Endothelial cell of umbilical vein (primary cell): ENCODE measurements around the gene CILP2. TPM values are rescaled to one million over a fixed set of nuclear protein-coding genes. Genes with fewer than 3 reads are reported as not detected.

ENCODE experiments used
- BruUV-seq: library from RNA; stranded (reverse); fragments of 400-500 nt; replicated peaks from 2 replicates; lab custom pipeline; 2021; lab: Mats Ljungman, UMichigan
- CTCF ChIA-PET: fragments of 300-600, 350-600 bp; sonication (Branson Sonifier 250); formaldehyde crosslinking; loops from one replicate; lab custom pipeline; 2021; ENCODE audit warnings: antibody characterized with exemption, inconsistent platforms; lab: Charles Lee
- POLR2A ChIA-PET: fragments of 300-600, 350-600 bp; sonication (Branson Sonifier 250); formaldehyde crosslinking; loops from one replicate; lab custom pipeline; 2021; ENCODE audit warnings: antibody characterized with exemption, inconsistent platforms; lab: Charles Lee
- DNase-seq: peaks from one replicate; pipeline ENCODE4 v3.0.0-alpha.2; 2011; ENCODE audit warnings: low read depth, low spot score
- FAIRE-seq: peaks from 2 replicates; lab custom pipeline; 2011; peaks lifted over from hg19 to GRCh38; lab: Jason Lieb, UNC
- H2AFZ ChIP-seq: 2 replicates; pipeline ENCODE4 v1.6.0; 2012; ENCODE audit warnings: low read depth, low read length, control low read depth, inconsistent platforms
- H3K27ac ChIP-seq: 2 replicates; pipeline ENCODE4 v1.5.1; 2011; ENCODE audit warnings: low read depth, mild to moderate bottlenecking, control low read depth, low read length, moderate library complexity; ENCODE audit not compliant: insufficient read depth
- H3K27me3 ChIP-seq, 2 experiments: 2 replicates each; pipeline versions ENCODE4 v1.6.0 to v1.6.1; 2011; ENCODE audit warnings: low read length in 2 of 2, mixed read lengths in 1 of 2; ENCODE audit not compliant: control insufficient read depth in 2 of 2, insufficient read depth in 2 of 2
- H3K36me3 ChIP-seq, 2 experiments: 2 replicates in 1 of 2; 3 replicates in 1 of 2; pipeline ENCODE4 v1.5.1; 2011; ENCODE audit warnings: low read length in 2 of 2, mild to moderate bottlenecking in 1 of 2, moderate library complexity in 1 of 2; ENCODE audit not compliant: control insufficient read depth in 2 of 2, insufficient read depth in 2 of 2; ENCODE audit errors: extremely low read depth in 1 of 2
- H3K4me1 ChIP-seq: 3 replicates; pipeline ENCODE4 v1.5.1; 2011; ENCODE audit warnings: mild to moderate bottlenecking, low read length; ENCODE audit not compliant: control insufficient read depth, insufficient read depth; ENCODE audit errors: extremely low read depth
- H3K4me2 ChIP-seq: 2 replicates; pipeline ENCODE4 v1.6.1; 2011; ENCODE audit warnings: low read length, control low read depth, mixed read lengths; ENCODE audit not compliant: insufficient read depth
- H3K4me3 ChIP-seq, 3 experiments: fragments of 200-600 bp in 1 of 3; sonication (generic), shearing (Covaris generic) in 1 of 3; replicated peaks in 1 of 3; 2 replicates each; pipeline ENCODE4 v1.5.1; 2011 to 2016; ENCODE audit warnings: control low read depth in 3 of 3, low read length in 3 of 3, mild to moderate bottlenecking in 2 of 3, inconsistent platforms in 1 of 3, low read depth in 1 of 3, moderate library complexity in 1 of 3; ENCODE audit not compliant: insufficient read depth in 1 of 3
- H3K79me2 ChIP-seq: 2 replicates; pipeline ENCODE4 v1.6.0; 2012; ENCODE audit warnings: low read length, inconsistent platforms; ENCODE audit not compliant: control insufficient read depth, insufficient read depth
- H3K9ac ChIP-seq: replicated peaks from 2 replicates; pipeline ENCODE3; 2011; ENCODE audit warnings: low read length, control low read depth; ENCODE audit not compliant: insufficient read depth; ENCODE audit errors: extremely low read depth
- H3K9me1 ChIP-seq: replicated peaks from 3 replicates; pipeline ENCODE4 v1.6.0; 2011; ENCODE audit warnings: mild to moderate bottlenecking, low read length; ENCODE audit not compliant: control insufficient read depth, insufficient read depth; ENCODE audit errors: extremely low read depth
- H3K9me3 ChIP-seq: replicated peaks from 2 replicates; pipeline ENCODE4 v1.5.1; 2012; ENCODE audit warnings: low read length, inconsistent platforms; ENCODE audit not compliant: control insufficient read depth, insufficient read depth
- H4K20me1 ChIP-seq: replicated peaks from 2 replicates; pipeline ENCODE3; 2011; ENCODE audit warnings: mild to moderate bottlenecking, low read length; ENCODE audit not compliant: control insufficient read depth, insufficient read depth; ENCODE audit errors: extremely low read depth
- EZH2 ChIP-seq: IDR thresholded peaks from 2 replicates; pipeline ENCODE4 v1.6.1; 2012; ENCODE audit warnings: borderline replicate concordance, low read depth, mild to moderate bottlenecking, moderate library complexity, low read length, inconsistent platforms; ENCODE audit not compliant: severe bottlenecking
- FOS ChIP-seq: IDR thresholded peaks from 2 replicates; pipeline ENCODE4 v1.6.1; 2011; ENCODE audit warnings: mild to moderate bottlenecking, low read length, moderate library complexity, borderline replicate concordance; ENCODE audit not compliant: insufficient read depth
- GATA2 ChIP-seq: IDR thresholded peaks from 2 replicates; pipeline ENCODE4 v1.7.0; 2011; ENCODE audit warnings: low read depth, mild to moderate bottlenecking, moderate library complexity, mixed read lengths, low read length; ENCODE audit not compliant: insufficient read length, insufficient read depth
- JUN ChIP-seq: IDR thresholded peaks from 2 replicates; pipeline ENCODE4 v1.6.1; 2011; ENCODE audit warnings: borderline replicate concordance, low read depth; ENCODE audit not compliant: insufficient read length, insufficient read depth
- MAX ChIP-seq: IDR thresholded peaks from 2 replicates; pipeline ENCODE4 v1.6.1; 2011; ENCODE audit not compliant: insufficient read depth, insufficient read length
- MYC ChIP-seq: IDR thresholded peaks from one replicate; pipeline ENCODE4 v1.6.1; 2011; ENCODE audit warnings: mild to moderate bottlenecking, low read depth, low read length
- POLR2A ChIP-seq: IDR thresholded peaks from 2 replicates; pipeline ENCODE4 v1.6.1; 2012; ENCODE audit warnings: low read depth, mild to moderate bottlenecking, control low read depth, low read length
- POLR2AphosphoS5 ChIP-seq: IDR thresholded peaks from 2 replicates; pipeline ENCODE4 v1.6.1; 2012; ENCODE audit warnings: low read depth, mild to moderate bottlenecking, control low read depth, low read length, moderate library complexity; ENCODE audit not compliant: insufficient read depth
- dilution Hi-C: fragments of 300-500 bp; cut with MboI; formaldehyde crosslinking; loops from one replicate; pipeline ENCODE4 v1.15.0; 2019; ENCODE audit warnings: low sequenced_read_pairs; ENCODE audit not compliant: extremely low pct_ligation_motif_present
- intact Hi-C: fragments of 100-400 bp; cut with micrococcal nuclease; formaldehyde crosslinking; loops from one replicate; pipeline ENCODE4 v1.10.0; 2022
- polyA plus RNA-seq, 4 experiments: library from polyadenylated mRNA; depleted of rRNA in 3 of 4; stranded (reverse) in 3 of 4; unstranded in 1 of 4; fragments of >200 nt; gene quantifications; 2 replicates each; pipeline versions ENCODE4 v1.2.1 to v1.2.3, GENCODE V29; 2011 to 2012; ENCODE audit warnings: missing spikeins in 1 of 4
- total RNA-seq: library from RNA; stranded (reverse); gene quantifications from 2 replicates; pipeline ENCODE4 v1.2.3, GENCODE V29; 2021
- TF ChIP-seq, protein P1 (sequence below), 2 donors: IDR thresholded peaks; 1 replicate in 1 of 2; 2 replicates in 1 of 2; pipeline ENCODE4 v1.5.1; 2011; ENCODE audit warnings: low read length in 2 of 2, mild to moderate bottlenecking in 2 of 2, moderate library complexity in 2 of 2, control low read depth in 1 of 2, inconsistent platforms in 1 of 2, low read depth in 1 of 2; ENCODE audit not compliant: insufficient read depth in 1 of 2; ENCODE audit errors: extremely low read depth in 1 of 2

Gene CILP2
- total and polyA plus RNA-seq, 2 donors (not counting 3 experiments of a cell fraction or from before 2014, with no cell fraction given) = 0.01 TPM; not detected in 1

DNA sequence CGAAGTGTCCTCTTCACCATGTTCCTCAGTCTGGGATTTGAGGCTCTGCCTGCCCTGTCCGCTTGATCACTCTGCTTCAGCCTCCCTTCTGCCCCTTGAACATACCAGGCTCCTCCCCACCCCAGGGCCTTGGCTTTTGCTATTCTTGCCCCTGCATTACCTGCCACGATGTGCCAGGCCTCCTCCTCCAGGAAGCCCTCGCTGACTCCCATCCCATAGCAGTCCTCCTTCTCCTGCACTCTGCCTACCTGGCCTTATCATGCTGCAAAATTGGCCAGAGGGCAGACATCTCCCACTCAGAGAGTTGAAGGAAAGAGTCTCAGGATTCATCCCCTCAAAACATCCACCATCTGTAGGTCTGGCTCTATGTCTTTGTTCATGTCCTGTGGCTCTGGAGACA lies 7.2 kb upstream of the CILP2 start:
- Histone ChIP-seq H3K9me1 (no peaks in the 10 kb centered on the region), H3K27ac (no peak overlapping the region), H3K9ac (no peak overlapping the region), H3K9me3 (no peaks in the 10 kb centered on the region), H3K36me3 (no peaks in the 10 kb centered on the region), H3K4me2 (no peak overlapping the region), H3K27me3 (no peaks in the 10 kb centered on the region), H3K79me2 (no peaks in the 10 kb centered on the region), H3K4me3 (no peak overlapping the region), H2AFZ (no peak overlapping the region), H3K4me1 (no peaks in the 10 kb centered on the region), H4K20me1 (no peaks in the 10 kb centered on the region)
- no peak for DNase-seq
- dilution Hi-C loops (no loop called here), intact Hi-C loops (no loop called here)
- FAIRE-seq = no peak
- POLR2A ChIA-PET = no interaction called here
- CTCF ChIA-PET = interaction anchor here (0.6 to 5.6 kb wide), 9 partner anchors 10 to 521 kb away, joined by 3 to 45 read pairs (median 8); partner anchors contain the start of gene GMIP
- TF ChIP-seq EZH2 = no peak
- no peak for TF ChIP-seq POLR2A
- no peak for TF ChIP-seq FOS
- TF ChIP-seq GATA2 = no peak
- TF ChIP-seq MYC = no peak
- TF ChIP-seq JUN = no peak
- no peak for TF ChIP-seq POLR2AphosphoS5
- TF ChIP-seq, protein P1, sequence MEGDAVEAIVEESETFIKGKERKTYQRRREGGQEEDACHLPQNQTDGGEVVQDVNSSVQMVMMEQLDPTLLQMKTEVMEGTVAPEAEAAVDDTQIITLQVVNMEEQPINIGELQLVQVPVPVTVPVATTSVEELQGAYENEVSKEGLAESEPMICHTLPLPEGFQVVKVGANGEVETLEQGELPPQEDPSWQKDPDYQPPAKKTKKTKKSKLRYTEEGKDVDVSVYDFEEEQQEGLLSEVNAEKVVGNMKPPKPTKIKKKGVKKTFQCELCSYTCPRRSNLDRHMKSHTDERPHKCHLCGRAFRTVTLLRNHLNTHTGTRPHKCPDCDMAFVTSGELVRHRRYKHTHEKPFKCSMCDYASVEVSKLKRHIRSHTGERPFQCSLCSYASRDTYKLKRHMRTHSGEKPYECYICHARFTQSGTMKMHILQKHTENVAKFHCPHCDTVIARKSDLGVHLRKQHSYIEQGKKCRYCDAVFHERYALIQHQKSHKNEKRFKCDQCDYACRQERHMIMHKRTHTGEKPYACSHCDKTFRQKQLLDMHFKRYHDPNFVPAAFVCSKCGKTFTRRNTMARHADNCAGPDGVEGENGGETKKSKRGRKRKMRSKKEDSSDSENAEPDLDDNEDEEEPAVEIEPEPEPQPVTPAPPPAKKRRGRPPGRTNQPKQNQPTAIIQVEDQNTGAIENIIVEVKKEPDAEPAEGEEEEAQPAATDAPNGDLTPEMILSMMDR (IDR thresholded peaks at IDR 0.05; ENCODE audit: extremely low read depth in 1 of 2, insufficient read depth in 1 of 2, low read depth in 1 of 2, low read length in 2 of 2) = no peak
- no peak for TF ChIP-seq MAX
- no TSS peak for BruUV-seq
